HCT116 (cell line): ENCODE results near the gene TIMP3. TPM values are rescaled to one million over a fixed set of nuclear protein-coding genes. Genes with fewer than 3 reads are reported as not detected.

ENCODE experiments used
- ATAC-seq: fragments of 200-7000 bp; cut with Tn5 transposase; 2 replicates; pipeline ENCODE4 v1.9.1; 2020; ENCODE audit warnings: mild to moderate bottlenecking, moderate library complexity
- BruUV-seq: library from RNA; stranded (reverse); fragments of 400-500 nt; replicated peaks from 2 replicates; lab custom pipeline; 2021; lab: Mats Ljungman, UMichigan
- CTCF ChIA-PET: fragments of 300-600 bp; sonication (Branson Sonifier 250); formaldehyde crosslinking; loops from one replicate; lab custom pipeline; 2021; ENCODE audit warnings: antibody characterized with exemption; lab: Charles Lee
- POLR2A ChIA-PET: fragments of 300-600, 350-600 bp; sonication (Branson Sonifier 250); formaldehyde crosslinking; loops from one replicate; lab custom pipeline; 2021; ENCODE audit warnings: antibody characterized with exemption; lab: Charles Lee
- RAD21 ChIA-PET, 2 experiments: fragments of 300-600 bp; sonication (Branson Sonifier 250); formaldehyde crosslinking; loops; one replicate each; lab custom pipeline; 2023; ENCODE audit warnings: low total read pairs in 2 of 2; ENCODE audit not compliant: uncharacterized antibody in 2 of 2, unreplicated experiment in 2 of 2, low non-redundant PET in 1 of 2; lab: Charles Lee
- DNase-seq: peaks from one replicate; pipeline ENCODE4 v3.0.0-alpha.2; 2010; ENCODE audit warnings: low read depth, low spot score
- H2AFZ ChIP-seq: fragments of 200-600 bp; shearing (Covaris generic), sonication (generic); 2 replicates; pipeline ENCODE4 v1.6.1; 2017; ENCODE audit warnings: low read depth, mixed run types, mixed read lengths, antibody characterized with exemption, low read length; ENCODE audit not compliant: poor library complexity, severe bottlenecking
- H3K27ac ChIP-seq: 2 replicates; pipeline ENCODE4 v1.5.1; 2012; ENCODE audit warnings: low read depth, low read length
- H3K27me3 ChIP-seq: fragments of 200-600 bp; sonication (generic); 2 replicates; pipeline ENCODE4 v1.6.1; 2016; ENCODE audit warnings: mixed run types, low read length, mixed read lengths; ENCODE audit not compliant: insufficient read depth
- H3K36me3 ChIP-seq, 2 experiments: fragments of 200-500 bp in 1 of 2; fragments of 200-600 bp in 1 of 2; sonication (Bioruptor generic) in 1 of 2; sonication (generic) in 1 of 2; 2 replicates each; pipeline versions ENCODE4 v1.5.1 to v1.6.1; 2014 to 2016; ENCODE audit warnings: low read length in 2 of 2, inconsistent platforms in 1 of 2, mixed read lengths in 1 of 2, mixed run types in 1 of 2; ENCODE audit not compliant: insufficient read depth in 2 of 2, control insufficient read depth in 1 of 2
- H3K4me1 ChIP-seq, 2 experiments: fragments of 200-600 bp in 1 of 2; sonication (generic) in 1 of 2; 2 replicates each; pipeline versions ENCODE4 v1.5.1 to v1.6.1; 2012 to 2017; ENCODE audit warnings: low read length in 2 of 2, inconsistent platforms in 1 of 2, mild to moderate bottlenecking in 1 of 2, mixed read lengths in 1 of 2, mixed run types in 1 of 2, moderate library complexity in 1 of 2; ENCODE audit not compliant: insufficient read depth in 2 of 2, control insufficient read depth in 1 of 2
- H3K4me2 ChIP-seq: fragments of 200-600 bp; sonication (generic); 2 replicates; pipeline ENCODE4 v1.6.1; 2017; ENCODE audit warnings: mixed run types, low read length, mixed read lengths
- H3K4me3 ChIP-seq, 2 experiments: fragments of 200-600 bp in 1 of 2; sonication (generic) in 1 of 2; replicated peaks in 1 of 2; 2 replicates each; pipeline ENCODE4 v1.5.1; 2011 to 2016; ENCODE audit warnings: low read length in 2 of 2, control low read depth in 1 of 2, low read depth in 1 of 2, mild to moderate bottlenecking in 1 of 2, mixed read lengths in 1 of 2, mixed run types in 1 of 2
- H3K79me2 ChIP-seq: fragments of 200-600 bp; sonication (generic); 2 replicates; pipeline ENCODE4 v1.6.1; 2017; ENCODE audit warnings: mild to moderate bottlenecking, mixed run types, low read length, moderate library complexity, mixed read lengths; ENCODE audit not compliant: insufficient read depth
- H3K9ac ChIP-seq: fragments of 200-600 bp; sonication (generic); 2 replicates; pipeline ENCODE4 v1.6.1; 2016; ENCODE audit warnings: low read length, mixed read lengths
- H3K9me2 ChIP-seq: fragments of 200-600 bp; sonication (generic), shearing (Covaris generic); 2 replicates; pipeline ENCODE4 v1.6.1; 2017; ENCODE audit warnings: mixed run types, mild to moderate bottlenecking, moderate library complexity; ENCODE audit not compliant: insufficient read depth
- H3K9me3 ChIP-seq, 2 experiments: fragments of 200-500 bp in 1 of 2; fragments of 200-600 bp in 1 of 2; sonication (Bioruptor generic) in 1 of 2; sonication (generic) in 1 of 2; 2 replicates each; pipeline ENCODE4 v1.6.1; 2014 to 2017; ENCODE audit warnings: low read length in 2 of 2, mixed read lengths in 2 of 2, inconsistent platforms in 1 of 2, low read depth in 1 of 2, mild to moderate bottlenecking in 1 of 2, mixed run types in 1 of 2, moderate library complexity in 1 of 2; ENCODE audit not compliant: control insufficient read depth in 1 of 2, insufficient read depth in 1 of 2
- H4K20me1 ChIP-seq: fragments of 200-600 bp; sonication (generic), shearing (Covaris generic); 2 replicates; pipeline ENCODE4 v1.6.1; 2017; ENCODE audit warnings: mixed run types, mild to moderate bottlenecking, moderate library complexity; ENCODE audit not compliant: insufficient read depth
- CBX3 ChIP-seq: IDR thresholded peaks from 2 replicates; pipeline ENCODE4 v1.6.1; 2012; ENCODE audit warnings: low read depth
- EGR1 ChIP-seq: IDR thresholded peaks from 2 replicates; pipeline ENCODE4 v1.6.1; 2012; ENCODE audit warnings: low read depth
- JUND ChIP-seq: IDR thresholded peaks from 2 replicates; pipeline ENCODE4 v1.6.1; 2012
- MAX ChIP-seq: IDR thresholded peaks from 2 replicates; pipeline ENCODE4 v1.6.1; 2012
- POLR2A ChIP-seq: IDR thresholded peaks from 2 replicates; pipeline ENCODE4 v1.7.0; 2011; ENCODE audit warnings: borderline replicate concordance; ENCODE audit not compliant: insufficient read depth, insufficient read length; ENCODE audit errors: extremely low read depth
- SIN3A ChIP-seq: IDR thresholded peaks from 2 replicates; pipeline ENCODE4 v1.6.1; 2012; ENCODE audit warnings: low read depth
- SRF ChIP-seq: IDR thresholded peaks from 2 replicates; pipeline ENCODE4 v1.6.1; 2012; ENCODE audit warnings: low read depth
- YY1 ChIP-seq: IDR thresholded peaks from 2 replicates; pipeline ENCODE4 v1.6.1; 2011; ENCODE audit warnings: low read length, low read depth, moderate library complexity, mild to moderate bottlenecking; ENCODE audit not compliant: insufficient replicate concordance; ENCODE audit errors: extremely low read depth
- ZFX ChIP-seq: fragments of 450-650 bp; IDR thresholded peaks from 2 replicates; pipeline ENCODE4 v1.6.1; 2017
- intact Hi-C: fragments of 100-400 bp; cut with micrococcal nuclease; formaldehyde crosslinking; loops from 2 replicates; pipeline ENCODE4 v1.10.0; 2022
- total RNA-seq: library from RNA; stranded (reverse); gene quantifications from one replicate; pipeline ENCODE4 v1.2.1, GENCODE V29; 2021; ENCODE audit not compliant: unreplicated experiment
- TF ChIP-seq, protein P1 (sequence below): IDR thresholded peaks from 2 replicates; pipeline ENCODE4 v1.6.1; 2012; ENCODE audit warnings: low read depth
- TF ChIP-seq, protein P2 (sequence below): IDR thresholded peaks from 2 replicates; pipeline ENCODE4 v1.6.1; 2012

Gene TIMP3
- total RNA-seq, 1 experiment from 2014 or later = 2.2 TPM

- TF ChIP-seq, protein P1, sequence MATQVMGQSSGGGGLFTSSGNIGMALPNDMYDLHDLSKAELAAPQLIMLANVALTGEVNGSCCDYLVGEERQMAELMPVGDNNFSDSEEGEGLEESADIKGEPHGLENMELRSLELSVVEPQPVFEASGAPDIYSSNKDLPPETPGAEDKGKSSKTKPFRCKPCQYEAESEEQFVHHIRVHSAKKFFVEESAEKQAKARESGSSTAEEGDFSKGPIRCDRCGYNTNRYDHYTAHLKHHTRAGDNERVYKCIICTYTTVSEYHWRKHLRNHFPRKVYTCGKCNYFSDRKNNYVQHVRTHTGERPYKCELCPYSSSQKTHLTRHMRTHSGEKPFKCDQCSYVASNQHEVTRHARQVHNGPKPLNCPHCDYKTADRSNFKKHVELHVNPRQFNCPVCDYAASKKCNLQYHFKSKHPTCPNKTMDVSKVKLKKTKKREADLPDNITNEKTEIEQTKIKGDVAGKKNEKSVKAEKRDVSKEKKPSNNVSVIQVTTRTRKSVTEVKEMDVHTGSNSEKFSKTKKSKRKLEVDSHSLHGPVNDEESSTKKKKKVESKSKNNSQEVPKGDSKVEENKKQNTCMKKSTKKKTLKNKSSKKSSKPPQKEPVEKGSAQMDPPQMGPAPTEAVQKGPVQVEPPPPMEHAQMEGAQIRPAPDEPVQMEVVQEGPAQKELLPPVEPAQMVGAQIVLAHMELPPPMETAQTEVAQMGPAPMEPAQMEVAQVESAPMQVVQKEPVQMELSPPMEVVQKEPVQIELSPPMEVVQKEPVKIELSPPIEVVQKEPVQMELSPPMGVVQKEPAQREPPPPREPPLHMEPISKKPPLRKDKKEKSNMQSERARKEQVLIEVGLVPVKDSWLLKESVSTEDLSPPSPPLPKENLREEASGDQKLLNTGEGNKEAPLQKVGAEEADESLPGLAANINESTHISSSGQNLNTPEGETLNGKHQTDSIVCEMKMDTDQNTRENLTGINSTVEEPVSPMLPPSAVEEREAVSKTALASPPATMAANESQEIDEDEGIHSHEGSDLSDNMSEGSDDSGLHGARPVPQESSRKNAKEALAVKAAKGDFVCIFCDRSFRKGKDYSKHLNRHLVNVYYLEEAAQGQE = no peak
- TF ChIP-seq MAX = no peak
- no peak for TF ChIP-seq SIN3A
- no peak for TF ChIP-seq POLR2A
- TF ChIP-seq, protein P2, sequence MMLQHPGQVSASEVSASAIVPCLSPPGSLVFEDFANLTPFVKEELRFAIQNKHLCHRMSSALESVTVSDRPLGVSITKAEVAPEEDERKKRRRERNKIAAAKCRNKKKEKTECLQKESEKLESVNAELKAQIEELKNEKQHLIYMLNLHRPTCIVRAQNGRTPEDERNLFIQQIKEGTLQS = no peak
Measured at GRCh38 chr22:32809786-32810554, 8.5 kb downstream of the TIMP3 start (continued).

GRCh38 chr22:32810555-32811133 is 9.1 kb downstream of the TIMP3 start:
- BruUV-seq = no TSS peak
- Histone ChIP-seq H3K36me3 (no peaks in the 10 kb centered on the region), H3K79me2 (no peaks in the 10 kb centered on the region), H3K9me2 (no peaks in the 10 kb centered on the region), H3K27ac (no peak overlapping the region), H4K20me1 (no peaks in the 10 kb centered on the region), H3K9me3 (no peaks in the 10 kb centered on the region), H3K9ac (no peak overlapping the region), H3K27me3 (peaks cover 15% of the 10 kb centered on the region; the same call in 1 of the 2 replicates), H3K4me3 (no peak overlapping the region), H2AFZ (no peak overlapping the region), H3K4me2 (no peak overlapping the region), H3K4me1 (no peaks in the 10 kb centered on the region)
- POLR2A ChIA-PET = no interaction called here
- intact Hi-C loops = no loop called here
- RAD21 ChIA-PET = no interaction called here
- ATAC-seq = no peak
- TF ChIP-seq EGR1 = no peak
- no peak for TF ChIP-seq YY1
- TF ChIP-seq CBX3 = no peak
- TF ChIP-seq JUND = no peak
- TF ChIP-seq SRF = no peak
- no peak for TF ChIP-seq ZFX
- TF ChIP-seq, protein P1 = no peak
- no peak for DNase-seq
- CTCF ChIA-PET = interaction anchor here (1.9 kb wide), 1 partner anchor 14 kb away, joined by 11 read pairs; no protein-coding TSS in a partner anchor
